Stimulated activated CD8-positive, alpha-beta memory T cell treated with anti-CD3 and anti-CD28 coated beads, Interleukin-2, amount 100 ng/mL, for 1 hour (primary cell): ENCODE results near the gene BDNF.

Source experiments
- DNase-seq, 2 donors: peaks; one replicate each; pipeline ENCODE4 v3.0.0-alpha.2; 2020; ENCODE audit warnings: low read depth in 2 of 2

The BDNF gene

GRCh38 chr11:27705873-27706820, 5.9 kb upstream of the BDNF start:
- no peak for DNase-seq

- DNase-seq = no peak
Observed at GRCh38 chr11:27703481-27703880, 3.2 kb upstream of the BDNF start.

GRCh38 chr11:27702811-27703210, 2.6 kb upstream of the BDNF start:
- DNase-seq = no peak

- no peak for DNase-seq
Observed at GRCh38 chr11:27701355-27702105, 1.3 kb upstream of the BDNF start.

GRCh38 chr11:27699926-27700350, 317 bp downstream of the BDNF start:
- DNase-seq = no peak

- DNase-seq = no peak
Observed at GRCh38 chr11:27699242-27699925, 871 bp downstream of the BDNF start.

- DNase-seq = no peak
Observed at GRCh38 chr11:27698872-27699241, 1.4 kb downstream of the BDNF start.

GRCh38 chr11:27697679-27698275, 2.5 kb downstream of the BDNF start:
- no peak for DNase-seq

- no peak for DNase-seq
Observed at GRCh38 chr11:27696961-27697360, 3.3 kb downstream of the BDNF start.

GRCh38 chr11:27696115-27696514, 4.1 kb downstream of the BDNF start:
- no peak for DNase-seq

- DNase-seq = no peak
Observed at GRCh38 chr11:27694992-27695391, 5.3 kb downstream of the BDNF start.

GRCh38 chr11:27693398-27693797, 6.9 kb downstream of the BDNF start:
- DNase-seq = no peak

- no peak for DNase-seq
Observed at GRCh38 chr11:27692781-27693180, 7.5 kb downstream of the BDNF start.

- DNase-seq = no peak
Observed at GRCh38 chr11:27688076-27688475, 12.2 kb downstream of the BDNF start.

GRCh38 chr11:27681664-27682063, 18.6 kb downstream of the BDNF start:
- no peak for DNase-seq

- no peak for DNase-seq
Observed at GRCh38 chr11:27679136-27680015, 20.9 kb downstream of the BDNF start.

- no peak for DNase-seq
Observed at GRCh38 chr11:27678242-27678641, 22.0 kb downstream of the BDNF start.

GRCh38 chr11:27677108-27677507, 23.1 kb downstream of the BDNF start:
- DNase-seq = no peak

GRCh38 chr11:27673979-27674663, 26.1 kb downstream of the BDNF start:
- no peak for DNase-seq

GRCh38 chr11:27672836-27673464, 27.3 kb downstream of the BDNF start:
- no peak for DNase-seq
